GM21390 (cell line): ENCODE data around the gene DNAH6.
"Not testable (repeated sequence)": the region's sequence is repeated elsewhere in the genome, so short reads cannot be mapped to it uniquely, and the experiment has no call there.

Experiments
- ATAC-seq: cut with Tn5 transposase; IDR thresholded peaks from one replicate; pipeline ENCODE4 v1.9.1; 2021; ENCODE audit not compliant: unreplicated experiment

The DNAH6 gene, protein sequence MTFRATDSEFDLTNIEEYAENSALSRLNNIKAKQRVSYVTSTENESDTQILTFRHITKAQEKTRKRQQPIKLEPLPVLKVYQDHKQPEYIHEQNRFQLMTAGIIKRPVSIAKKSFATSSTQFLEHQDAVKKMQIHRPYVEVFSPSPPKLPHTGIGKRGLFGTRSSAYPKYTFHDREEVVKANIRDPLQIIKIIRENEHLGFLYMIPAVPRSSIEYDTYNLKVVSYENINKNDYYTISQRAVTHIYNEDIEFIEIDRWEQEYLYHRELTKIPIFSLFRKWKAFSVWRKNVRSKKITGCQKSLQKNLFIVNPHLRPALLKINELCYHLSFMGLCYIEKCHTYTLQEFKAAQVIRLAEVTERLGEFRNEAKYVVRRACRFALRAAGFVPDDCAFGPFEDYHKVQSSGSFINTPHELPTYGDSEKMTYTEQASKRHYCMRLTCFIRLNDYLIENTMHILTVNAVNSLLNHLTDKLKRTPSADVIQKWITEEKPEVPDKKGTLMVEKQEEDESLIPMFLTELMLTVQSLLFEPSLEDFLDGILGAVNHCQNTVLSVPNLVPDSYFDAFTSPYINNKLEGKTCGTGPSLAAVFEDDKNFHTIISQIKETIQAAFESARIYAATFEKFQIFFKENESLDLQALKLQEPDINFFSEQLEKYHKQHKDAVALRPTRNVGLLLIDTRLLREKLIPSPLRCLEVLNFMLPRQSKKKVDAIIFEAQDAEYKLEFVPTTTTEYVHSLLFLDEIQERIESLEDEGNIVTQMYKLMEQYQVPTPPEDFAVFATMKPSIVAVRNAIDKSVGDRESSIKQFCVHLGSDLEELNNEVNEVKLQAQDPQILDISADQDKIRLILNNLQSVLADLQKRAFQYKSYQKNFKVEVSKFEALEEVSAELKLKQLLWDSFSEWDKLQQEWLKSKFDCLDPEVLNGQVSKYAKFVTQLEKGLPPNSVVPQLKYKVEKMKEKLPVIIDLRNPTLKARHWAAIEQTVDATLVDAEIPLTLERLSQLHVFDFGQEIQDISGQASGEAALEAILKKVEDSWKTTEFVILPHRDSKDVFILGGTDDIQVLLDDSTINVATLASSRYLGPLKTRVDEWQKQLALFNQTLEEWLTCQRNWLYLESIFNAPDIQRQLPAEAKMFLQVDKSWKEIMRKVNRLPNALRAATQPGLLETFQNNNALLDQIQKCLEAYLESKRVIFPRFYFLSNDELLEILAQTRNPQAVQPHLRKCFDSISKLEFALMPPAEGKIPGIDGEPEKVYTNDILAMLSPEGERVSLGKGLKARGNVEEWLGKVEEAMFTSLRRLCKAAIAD (N-terminal part only)

DNA sequence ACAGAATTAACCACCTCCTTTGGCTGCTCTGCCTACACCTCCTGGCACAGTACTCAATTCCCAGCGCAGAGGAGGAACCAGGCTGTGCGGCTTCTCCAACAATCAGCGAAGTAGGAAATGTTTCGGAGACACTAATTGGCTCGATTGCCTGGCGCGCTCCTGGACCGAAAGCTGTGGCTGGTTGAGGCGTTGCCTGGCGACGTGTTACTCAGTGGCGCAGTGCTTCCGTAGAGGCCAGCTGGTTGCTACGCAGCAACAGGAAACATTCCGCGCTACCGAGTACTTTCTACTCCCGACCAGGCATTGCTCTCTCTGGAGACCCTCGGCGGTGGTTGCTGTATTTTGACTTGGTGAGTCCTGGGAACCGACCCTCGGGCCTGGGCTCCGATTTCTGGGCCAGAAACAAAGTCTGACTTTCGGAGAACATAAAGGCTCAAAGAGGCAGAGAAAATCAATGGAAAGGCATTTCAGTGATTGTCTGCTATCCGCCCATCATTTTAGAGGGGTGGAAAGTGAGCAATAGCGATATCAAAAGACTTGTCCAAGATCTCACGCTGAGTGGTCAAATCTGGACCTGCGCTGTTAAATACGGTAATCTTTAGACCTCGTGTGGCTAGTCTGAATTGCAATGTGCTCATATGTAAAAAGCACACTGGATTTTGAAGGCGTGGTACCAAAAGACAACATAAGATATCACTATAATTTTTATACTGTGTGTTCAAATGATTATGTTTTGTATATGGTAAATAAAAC lies at the start of gene DNAH6:
TSS of gene DNAH6 (plus strand) at position 265 of the 753 bp plus-strand sequence. CDS start 1,329 bp downstream, outside the sequence.
- peak; percentile 99 for ATAC-seq

DNA sequence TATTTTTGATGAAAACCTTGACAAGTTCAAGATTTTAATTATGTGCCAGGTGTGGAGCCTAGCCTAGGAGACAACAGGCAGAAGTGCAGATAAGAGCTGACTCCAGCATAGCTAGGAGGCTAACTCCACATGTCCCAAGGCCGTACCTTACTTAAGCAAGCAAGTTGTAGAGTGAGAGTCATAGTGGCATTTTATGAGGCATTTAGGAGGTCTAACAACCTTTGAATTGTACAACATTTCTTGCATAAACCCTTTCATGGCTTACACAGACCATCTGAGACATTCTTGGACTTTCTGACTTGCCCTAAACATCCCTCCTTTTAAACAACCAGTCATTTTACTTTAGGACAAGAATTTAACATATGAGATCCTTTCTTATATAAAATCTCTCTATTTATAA lies 48.9 kb upstream of the DNAH6 start:
- no peak for ATAC-seq

DNA sequence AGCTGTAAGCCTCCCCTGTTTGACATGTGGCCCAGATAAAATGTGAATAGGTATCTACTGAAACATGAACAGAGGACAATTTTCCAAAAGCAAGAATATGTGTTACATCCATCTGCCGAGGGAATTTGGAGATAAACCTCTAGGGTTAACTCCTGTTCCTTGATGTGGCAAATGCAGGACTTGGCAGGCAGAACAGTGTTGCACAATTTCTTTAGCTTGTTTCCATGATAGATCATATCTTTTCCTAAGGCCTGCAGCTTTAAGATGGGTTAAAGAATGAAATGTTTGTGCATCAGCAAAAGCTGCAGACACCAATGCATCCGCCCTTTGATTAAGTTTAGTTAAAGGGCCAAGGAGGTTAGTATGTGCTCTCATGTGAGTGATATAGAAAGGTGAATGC lies 43.9 kb upstream of the DNAH6 start:
- ATAC-seq, result not testable (repeated sequence)

DNA sequence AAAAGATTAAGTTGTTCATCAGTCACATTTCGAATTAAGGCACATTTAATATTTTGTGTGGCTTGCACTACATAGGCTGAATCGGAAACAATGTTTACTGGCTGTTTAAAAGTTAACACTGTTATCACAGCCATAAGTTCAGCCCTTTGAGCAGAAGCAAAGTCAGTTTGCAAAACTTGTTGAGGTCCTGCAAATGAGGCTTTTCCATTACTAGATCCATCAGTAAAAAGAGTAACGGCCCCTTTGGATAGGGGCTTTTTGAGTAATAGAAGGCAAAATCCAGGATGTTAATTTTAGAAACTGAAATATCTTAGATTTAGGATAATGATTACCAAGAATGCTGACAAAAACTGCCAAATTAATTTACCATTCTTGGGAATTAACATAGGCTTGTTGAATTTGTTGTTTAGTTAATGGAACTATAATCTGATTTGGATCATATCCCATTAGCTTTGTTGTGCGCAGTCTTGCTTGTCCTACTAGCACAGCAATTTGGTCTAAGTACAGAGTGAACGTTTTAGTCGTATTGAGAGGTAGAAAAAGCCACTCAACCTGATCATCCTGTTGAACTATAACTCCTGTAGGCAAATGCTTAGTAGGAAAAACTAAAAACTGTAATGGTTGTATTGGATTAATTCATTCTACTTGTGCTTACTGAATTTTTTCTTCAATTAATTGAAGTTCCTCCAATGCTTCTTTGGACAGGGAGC lies 43.3 kb upstream of the DNAH6 start:
- ATAC-seq, result no peak

DNA sequence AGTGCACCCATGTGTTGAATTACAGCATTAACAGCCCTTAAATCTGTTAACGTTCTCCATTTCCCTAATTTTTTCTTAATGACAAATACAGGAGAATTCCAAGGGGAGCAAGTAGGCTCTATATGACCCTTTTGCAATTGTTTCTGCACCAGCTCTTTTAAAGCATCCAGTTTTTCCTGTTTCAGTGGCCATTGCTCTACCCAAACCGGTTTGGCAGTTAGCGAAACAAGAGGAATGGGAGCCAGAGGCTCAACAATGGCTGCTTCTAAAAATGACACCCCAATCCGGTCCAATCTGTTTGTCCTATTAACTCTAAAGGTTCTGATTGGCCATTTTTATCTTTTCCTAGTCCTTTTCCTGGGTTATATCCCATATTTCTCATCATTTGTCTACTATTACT lies 42.1 kb upstream of the DNAH6 start:
- ATAC-seq, result no peak

DNA sequence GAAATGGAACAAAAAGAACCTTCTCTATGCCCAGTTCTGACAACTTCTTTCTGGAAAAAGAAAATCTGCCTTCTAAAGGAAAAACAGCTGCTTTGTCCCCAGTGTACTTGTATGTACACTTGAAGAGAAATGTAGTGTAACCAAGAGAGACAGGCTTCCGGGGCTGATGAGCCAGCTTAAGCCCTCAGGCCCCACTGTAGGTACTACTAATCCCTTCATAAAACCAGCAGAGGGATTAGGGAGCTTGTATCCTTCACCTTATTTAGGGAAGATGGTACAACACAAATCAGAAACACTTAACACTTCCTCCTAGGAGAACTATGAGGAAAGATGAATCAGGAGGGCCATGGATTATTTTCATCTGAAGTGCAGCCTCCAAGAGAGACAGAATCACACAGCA lies 38.4 kb upstream of the DNAH6 start:
- ATAC-seq, result no peak

DNA sequence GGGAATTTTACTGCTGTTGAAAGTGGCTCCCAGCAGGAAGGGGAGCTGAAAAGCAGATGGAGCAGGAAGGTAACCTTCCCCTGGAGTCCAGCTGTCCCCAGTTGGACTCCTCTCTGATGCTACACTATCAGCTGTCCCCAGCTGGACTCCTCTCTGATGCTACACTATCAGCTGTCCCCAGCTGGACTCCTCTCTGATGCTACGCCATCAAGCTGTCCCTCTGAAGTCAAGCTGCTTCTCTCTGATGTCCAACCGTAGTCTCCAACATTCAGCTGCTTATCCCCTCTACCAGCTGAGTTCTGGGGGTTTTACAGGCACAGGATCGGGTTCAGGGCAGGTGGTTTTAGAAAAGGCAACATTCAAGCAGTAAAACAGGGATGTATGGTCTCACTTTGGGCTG lies 37.4 kb upstream of the DNAH6 start:
- no peak for ATAC-seq

DNA sequence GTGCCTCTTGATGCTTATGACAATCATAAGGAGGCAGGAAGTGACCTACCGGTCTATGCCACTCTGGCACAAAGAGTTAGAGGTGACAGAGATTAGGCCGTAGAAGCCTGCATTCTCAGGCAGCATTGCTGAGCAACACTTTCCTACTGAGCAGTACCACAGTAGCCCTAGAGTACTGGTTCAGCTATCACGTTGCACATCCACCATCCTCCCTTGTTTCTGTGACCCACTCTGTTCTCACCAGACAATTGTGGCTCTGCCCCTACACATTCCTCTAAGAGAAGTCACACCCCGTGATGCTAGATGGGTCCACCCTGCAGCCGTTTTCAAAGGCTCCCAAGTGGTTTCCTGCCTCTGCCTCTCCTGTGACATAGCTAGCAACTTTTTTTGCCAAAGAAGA lies 34.6 kb upstream of the DNAH6 start:
- no peak for ATAC-seq

DNA sequence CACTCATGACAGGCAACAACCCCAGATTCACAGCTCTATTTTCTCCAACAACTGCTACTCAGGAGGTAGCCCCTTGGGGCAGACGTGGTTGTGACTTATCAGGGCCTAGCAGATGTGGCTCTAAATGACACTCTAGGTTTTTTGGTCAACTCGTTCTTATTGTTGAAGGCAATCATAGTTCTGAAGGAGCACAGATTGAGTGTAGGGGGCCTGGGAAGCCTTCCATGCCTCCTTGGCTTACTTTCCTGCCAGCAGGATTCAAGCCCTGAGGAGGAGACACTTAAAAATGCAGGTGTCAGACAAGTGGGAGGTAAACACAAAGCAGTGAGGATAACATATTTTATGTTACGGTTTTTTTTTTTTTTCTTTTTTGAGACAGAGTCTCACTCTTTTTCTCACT lies 33.7 kb upstream of the DNAH6 start:
- no peak for ATAC-seq

DNA sequence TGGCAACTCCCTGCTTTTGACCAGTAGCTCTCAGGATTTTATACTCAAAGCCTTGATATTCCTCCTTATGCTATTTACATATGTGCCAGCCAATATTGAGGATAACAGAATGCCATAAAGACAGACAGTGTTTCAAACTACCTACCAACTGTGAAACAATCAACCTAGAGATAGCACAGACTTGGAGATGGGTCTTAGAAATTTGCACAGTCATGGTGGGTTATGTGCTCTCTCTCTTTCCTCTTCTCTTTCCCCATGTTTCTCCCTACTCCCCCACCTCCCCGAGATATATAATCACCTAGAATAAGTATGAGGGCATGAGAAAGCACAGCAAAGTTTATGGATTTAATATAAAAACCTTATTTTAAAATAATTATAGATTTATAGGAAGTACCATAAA lies 33.0 kb upstream of the DNAH6 start:
- no peak for ATAC-seq

DNA sequence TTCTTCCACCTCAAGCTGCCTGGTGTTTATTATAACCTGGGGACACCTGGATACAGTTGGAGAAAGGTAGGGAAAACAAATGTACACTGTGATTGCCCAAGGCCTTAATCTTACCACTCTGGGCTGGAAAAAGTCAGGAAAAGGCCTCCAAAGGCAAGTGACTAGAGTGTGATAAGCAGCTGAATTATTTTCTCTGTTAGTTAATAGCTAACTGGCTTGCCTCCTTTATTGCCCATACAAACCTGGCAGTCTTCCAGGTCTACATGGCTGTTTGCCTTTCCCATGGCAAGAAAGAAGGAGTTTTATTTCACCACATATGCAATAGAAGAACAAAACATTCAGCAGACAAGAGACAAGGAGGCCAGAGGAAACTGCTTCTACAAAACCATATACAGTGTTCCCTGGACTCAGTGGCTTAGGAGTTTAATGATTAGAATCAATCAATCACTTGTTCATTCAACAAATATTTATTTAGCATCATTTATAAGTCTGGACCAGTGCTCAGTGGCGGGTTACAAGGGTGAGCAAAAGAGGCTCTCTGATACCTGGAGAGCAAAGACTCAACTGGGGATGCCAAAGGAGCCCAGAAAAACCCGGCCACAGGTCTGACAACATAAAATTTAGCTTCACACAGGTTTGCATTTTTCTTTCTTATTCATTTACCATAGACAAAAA lies 29.7 kb upstream of the DNAH6 start:
- ATAC-seq, result no peak

DNA sequence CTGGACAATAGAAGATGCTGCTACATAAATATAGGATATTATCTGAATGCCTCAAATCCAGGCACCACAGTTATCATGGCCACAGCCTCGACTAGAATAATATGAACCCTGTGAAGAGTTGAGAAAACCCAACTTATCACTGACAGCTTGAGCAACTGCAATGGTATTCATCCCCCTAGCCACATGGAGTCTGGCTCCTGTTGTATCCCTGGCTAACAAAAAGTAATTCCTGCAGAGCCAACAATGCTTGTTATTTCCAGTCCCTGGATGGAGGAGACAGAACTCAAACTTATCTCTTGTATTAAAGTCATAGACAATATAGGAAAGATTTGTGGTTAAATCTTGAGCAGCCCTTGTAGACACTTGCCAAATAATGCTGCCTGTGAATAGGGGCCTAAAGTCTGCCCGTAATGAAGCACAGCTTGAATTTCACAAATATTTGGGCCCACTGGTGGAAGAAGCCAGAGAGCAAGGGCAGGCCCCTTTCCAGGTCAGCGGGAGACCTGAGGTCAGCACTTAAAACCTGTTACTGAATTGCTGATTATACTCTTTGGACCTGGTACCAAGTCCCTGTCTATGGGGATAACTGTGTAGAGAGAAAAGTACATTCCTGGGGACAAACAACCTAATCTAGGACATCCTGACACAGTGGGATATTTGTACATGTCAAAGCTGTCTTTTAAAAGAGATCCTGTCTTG lies 28.9 kb upstream of the DNAH6 start:
- ATAC-seq, result no peak

DNA sequence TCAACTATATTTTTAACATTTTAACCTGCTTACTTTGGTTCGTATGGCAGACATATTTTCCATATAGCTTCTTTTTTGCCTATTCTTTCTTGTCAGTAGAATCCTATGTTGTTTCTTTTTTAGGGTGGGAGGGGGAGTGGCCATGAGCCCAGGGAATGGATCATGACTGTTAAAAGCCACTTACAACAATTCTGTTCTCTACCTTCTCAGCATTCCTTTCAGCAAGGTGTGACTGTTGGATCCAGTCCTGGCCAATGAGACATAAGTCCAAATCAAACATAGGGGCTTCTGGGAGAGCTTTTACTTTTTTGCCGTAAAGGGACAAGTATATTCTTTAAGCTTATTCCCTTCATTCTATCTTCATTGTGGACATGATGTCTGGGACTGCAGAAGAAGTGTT lies 25.0 kb upstream of the DNAH6 start:
- no peak for ATAC-seq

DNA sequence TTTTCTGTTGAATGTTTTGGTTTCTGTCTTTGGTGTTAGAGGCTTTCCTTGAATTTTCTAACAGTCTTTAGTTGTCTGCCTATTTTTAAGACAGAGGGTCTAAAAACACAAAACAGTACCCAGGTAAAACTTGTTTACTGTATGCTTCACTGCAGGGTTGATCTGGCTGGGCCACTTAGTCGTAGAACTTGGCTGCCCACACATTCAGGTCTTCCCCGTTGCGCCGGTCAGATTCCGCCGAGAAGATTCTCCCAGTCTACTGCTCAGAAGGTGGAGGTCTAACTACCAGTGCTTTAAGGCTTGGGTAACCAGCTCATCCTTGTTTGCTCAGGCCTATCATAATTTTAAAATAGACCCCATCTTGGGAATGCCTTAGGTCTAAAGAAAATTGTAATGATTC lies 24.6 kb upstream of the DNAH6 start:
- no peak for ATAC-seq

DNA sequence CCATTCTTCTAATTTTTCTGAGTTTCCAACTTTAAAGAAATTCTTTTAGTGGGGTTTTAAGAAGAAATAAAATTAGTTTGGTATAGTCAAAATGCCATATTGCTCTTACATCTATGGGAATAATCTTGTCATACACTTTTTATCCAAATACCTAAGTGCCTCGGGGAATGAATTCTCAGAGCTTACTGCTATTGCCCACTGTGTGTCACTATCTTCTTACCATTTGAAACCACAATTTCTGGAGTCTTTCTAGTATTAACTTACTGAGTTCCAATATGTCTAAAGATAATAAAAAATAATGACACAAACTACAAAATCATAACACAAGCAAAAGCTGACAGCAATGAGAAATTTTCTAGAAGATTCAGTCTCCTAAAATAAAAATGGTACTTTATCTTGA lies 23.7 kb upstream of the DNAH6 start:
- no peak for ATAC-seq

DNA sequence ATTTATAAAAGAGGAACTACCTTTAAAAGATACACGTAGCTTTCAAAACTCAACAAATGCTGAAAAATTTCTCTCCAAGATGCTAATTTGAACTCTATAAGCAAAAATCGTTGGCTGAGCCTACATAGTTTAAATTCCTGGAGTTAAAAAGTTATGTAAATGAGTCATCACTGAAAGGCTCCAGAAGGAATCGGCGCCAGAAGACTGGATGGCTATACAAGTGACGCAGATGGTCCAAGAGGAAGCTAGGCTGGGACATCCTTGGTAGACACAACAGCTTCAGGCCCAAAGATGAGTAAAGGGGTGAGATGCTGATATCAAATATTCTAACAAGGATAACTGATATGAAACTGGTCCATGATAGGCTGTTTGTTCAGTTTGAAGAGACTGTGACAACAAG lies 22.8 kb upstream of the DNAH6 start:
- no peak for ATAC-seq

DNA sequence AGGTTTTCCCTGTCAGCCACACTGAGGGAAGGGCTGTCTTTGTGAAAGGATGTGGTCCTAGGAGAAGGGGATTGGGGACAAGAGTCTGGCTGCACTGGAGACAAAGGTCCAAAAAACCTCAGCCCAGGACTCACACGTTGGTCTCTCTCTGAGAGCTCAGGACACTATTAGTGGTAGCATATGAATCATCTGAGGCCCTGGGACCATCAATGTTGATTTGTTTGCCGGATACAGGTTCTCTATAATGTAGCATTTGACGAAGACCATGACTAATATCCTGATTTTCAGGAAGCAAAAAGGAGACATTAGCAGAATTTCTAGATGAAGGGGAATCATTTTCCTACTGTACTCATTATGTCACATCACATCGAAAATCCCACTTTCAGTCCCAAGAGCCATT lies 22.2 kb upstream of the DNAH6 start:
- no peak for ATAC-seq

DNA sequence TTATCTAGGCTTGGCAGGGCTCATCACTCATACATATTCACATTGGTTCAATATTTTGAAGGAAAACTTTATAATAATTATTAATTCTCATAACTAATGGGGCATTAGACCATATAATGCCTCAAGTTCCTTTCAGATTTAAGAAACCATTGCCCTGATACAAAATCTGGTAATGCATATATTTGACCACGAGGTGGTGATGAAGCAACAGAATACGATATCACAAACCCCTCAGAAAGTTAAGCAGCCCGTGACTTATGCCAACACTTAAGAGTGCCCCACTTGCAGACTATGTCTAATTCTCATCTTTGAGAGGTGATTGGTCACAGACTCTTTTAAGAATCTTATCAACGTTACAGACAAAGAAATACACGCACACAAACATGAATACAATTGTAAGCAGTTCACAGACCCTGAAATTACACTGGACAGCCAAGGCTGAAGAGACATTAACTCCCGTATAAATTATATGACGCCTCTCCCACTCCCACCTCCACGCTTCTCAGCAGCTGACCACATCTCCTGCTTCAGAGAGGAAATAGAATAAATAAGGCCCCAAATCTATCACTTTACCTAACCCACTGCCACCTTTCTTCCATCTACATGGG lies 20.7 kb upstream of the DNAH6 start:
- ATAC-seq, result peak; percentile 87
